T-helper 9 cell (primary cell): ENCODE data around the gene PML.
"Not testable (repeated sequence)": the region's sequence is repeated elsewhere in the genome, so short reads cannot be mapped to it uniquely, and the experiment has no call there.

Experiments
- DNase-seq: peaks from one replicate; pipeline ENCODE4 v3.0.0-alpha.2; 2020

The PML gene

GRCh38 chr15:73957785-73958184 lies 36.7 kb upstream of the PML start:
- DNase-seq, result no peak

DNA sequence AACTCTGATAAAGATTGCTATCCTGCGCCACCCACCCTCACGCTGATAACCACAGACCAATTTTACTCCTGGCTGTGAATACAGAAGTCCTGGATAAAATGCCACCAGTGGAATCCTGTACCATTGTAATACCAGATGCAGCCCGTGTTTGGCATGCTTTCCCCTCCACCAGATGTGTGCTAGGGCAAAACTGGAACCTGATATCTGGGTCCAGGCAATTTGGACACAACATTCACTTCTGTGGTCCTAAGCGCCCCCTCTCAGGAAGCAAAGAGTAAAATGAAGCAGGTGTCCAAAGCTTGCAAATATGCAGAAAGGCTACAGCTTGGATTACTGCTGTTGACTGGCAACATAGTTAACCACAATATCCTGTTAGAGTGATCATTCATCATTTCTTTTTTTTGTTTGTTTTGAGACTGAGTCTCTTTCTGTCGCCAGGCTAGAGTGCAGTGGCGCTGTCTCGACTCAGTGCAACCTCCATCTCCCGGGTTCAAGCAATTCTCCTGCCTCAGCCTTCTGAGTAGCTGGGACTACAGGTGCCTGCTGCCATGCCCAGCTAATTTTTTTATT lies 35.4 kb upstream of the PML start:
- DNase-seq, result no peak

DNA sequence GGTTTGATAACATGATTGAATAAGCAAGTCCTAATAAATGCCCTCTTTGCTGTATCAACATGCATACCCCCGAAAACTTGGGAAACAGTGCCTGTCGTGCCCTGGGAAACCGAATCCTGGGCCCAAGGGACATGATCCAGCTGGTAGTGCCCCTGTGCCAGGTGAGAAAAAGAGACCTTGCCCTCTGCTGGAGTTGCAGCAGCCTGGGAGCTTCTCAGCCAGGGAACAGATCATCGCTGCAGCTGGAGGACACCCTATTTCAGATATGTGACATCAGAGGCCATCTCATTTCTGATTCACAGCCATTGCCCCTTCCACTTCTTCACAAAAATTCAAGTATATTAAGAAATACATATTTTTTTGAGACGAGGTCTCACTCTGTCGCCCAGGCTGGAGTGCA lies 34.7 kb upstream of the PML start:
- no peak for DNase-seq

- DNase-seq, result not testable (repeated sequence)
Measured at GRCh38 chr15:73960472-73961070, 33.9 kb upstream of the PML start.

DNA sequence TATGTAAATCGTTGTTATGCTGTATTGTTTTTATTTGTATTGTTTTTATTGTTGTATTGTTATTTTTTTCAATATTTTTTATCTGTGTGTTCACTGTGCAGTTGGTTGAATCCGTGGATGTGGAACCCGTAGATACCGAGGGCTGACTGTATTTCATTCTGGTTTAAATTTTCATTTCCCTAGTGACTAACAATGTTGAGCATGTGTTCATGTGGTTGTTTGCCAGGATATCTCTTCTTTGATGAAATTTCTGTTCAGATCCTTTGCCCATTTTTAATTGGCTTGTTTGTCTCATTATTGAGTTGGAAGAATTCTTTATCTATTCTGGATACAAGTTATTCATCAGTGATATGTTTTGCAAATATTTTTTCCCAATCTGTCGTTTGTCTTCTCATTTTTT lies 32.1 kb upstream of the PML start:
- no peak for DNase-seq

GRCh38 chr15:73964736-73965093 lies 29.8 kb upstream of the PML start:
- peak; percentile 92 for DNase-seq

GRCh38 chr15:73965094-73965757 lies 29.3 kb upstream of the PML start:
- no peak for DNase-seq

DNA sequence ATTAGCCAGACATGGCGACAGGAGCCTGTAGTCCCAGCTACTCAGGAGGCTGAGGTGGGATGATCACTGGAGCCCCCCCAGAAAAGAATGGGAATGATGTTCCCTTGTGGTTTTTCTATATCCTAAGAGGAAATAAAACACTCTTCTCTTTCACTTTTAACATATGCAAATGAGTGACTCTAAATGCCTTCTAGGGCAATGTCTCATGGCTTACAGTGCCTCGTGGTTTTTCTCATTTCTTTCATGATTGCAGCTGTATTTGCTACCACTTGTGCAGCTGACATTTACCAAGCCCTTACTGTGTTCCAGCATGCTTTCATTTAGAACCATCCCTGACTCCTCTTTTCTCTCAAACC lies 28.8 kb upstream of the PML start:
- DNase-seq, result no peak

DNA sequence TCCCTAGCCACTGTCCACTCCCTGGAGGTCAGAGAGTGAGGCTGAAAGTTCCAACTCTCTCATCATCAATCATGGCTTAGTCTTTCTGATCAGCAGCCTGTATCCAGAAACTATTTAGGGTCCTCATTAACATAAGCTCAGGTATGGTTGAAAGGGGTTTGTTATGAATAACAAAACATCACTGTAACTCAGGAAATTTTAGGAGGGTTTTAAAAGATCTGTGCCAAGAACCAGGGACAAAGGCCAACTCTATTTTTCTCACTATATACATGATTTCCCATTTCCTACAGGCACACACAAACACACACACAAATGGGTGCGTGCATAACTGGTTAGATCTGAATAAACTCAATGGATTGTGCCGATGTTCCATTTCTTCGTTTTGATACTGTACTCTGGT lies 26.1 kb upstream of the PML start:
- DNase-seq, result no peak

- no peak for DNase-seq
Measured at GRCh38 chr15:73969151-73969759, 25.3 kb upstream of the PML start.

DNA sequence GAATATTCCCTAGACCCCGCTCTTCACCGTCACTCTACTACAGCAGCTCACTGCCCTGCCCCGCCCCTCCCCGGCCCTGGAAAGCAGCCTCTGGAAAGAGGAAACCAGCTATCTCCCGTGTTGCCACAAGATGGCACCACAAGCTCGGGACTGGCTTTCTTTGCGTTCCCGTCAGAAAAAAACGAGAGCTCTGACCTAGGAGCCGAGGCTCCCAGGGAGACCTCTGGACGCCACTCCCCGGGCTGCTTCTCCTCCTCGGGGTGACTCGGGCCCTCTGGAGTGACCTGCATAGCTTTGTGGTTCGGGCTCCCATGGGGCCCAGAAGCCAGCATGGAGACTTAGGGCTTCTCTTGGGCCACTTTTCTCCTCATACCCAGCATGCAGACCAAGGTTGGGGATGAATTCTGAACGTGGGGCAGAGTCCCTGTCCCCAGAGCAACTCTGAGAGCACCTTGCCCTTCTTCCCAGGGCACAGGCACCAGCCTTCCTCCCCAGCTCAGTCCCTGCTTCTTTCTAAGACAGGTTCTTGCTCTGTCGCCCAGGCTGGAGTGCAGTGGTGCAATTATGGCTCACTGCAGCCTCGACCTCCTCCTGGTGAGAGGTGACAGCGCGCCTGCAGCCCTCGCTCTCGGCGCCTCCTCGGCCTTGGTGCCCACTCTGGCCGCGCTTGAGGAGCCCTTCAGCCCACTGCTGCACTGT lies 21.4 kb upstream of the PML start:
- DNase-seq, result peak; percentile 67

GRCh38 chr15:73973683-73974200 lies 20.8 kb upstream of the PML start:
- not testable (repeated sequence) for DNase-seq

GRCh38 chr15:73975440-73976125 lies 18.9 kb upstream of the PML start:
- not testable (repeated sequence) for DNase-seq

GRCh38 chr15:73978896-73979295 lies 15.6 kb upstream of the PML start:
- DNase-seq, result no peak

DNA sequence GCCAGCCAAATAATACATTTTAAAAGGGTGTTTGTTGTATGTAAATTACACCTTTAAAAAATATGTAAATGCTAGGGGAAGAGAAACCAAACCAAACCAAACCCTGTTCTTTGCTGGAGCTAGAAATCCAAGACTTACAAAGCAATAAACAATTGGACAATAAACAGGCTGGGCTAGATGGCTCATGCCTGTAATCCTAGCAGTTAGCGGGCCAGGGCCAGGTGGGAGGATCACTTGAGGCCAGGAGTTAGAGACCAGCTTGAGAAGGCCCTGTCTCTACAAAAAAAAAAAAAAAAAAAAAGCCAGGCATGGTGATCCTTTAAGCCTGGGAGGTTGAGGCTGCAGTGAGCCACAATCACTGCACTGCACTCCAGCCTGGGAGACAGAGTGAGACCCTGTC lies 14.9 kb upstream of the PML start:
- no peak for DNase-seq

GRCh38 chr15:73981761-73982221 lies 12.7 kb upstream of the PML start:
- DNase-seq, result no peak

- DNase-seq, result no peak
Measured at GRCh38 chr15:73982222-73982962, 12.1 kb upstream of the PML start.

- DNase-seq, result no peak
Measured at GRCh38 chr15:73983211-73983727, 11.2 kb upstream of the PML start.

- no peak for DNase-seq
Measured at GRCh38 chr15:73983773-73984172, 10.7 kb upstream of the PML start.

- no peak for DNase-seq
Measured at GRCh38 chr15:73984208-73984979, 10.1 kb upstream of the PML start.
